ENCODE measurements around the gene PES1. TPM values are rescaled to one million over a fixed set of nuclear protein-coding genes. Genes with fewer than 3 reads are reported as not detected.

The PES1 gene
- total RNA-seq (2016; rRNA removed; fragmentation: Illumina TruSeq; extraction: Trizol) (94.7 and 111 TPM in 2 replicates), polyA plus RNA-seq (2011; rRNA removed) (65.1 and 70.0 TPM in 2 replicates), polyA minus RNA-seq (2011; rRNA and poly(A)+ RNA removed; ENCODE audit: low replicate concordance) (210 and 241 TPM in 2 replicates), Bru-seq, nascent RNA (percentile 66 among the genes with signal in this experiment), BruChase-seq, experiment 1, labeled RNA remaining after a 6-hour chase (percentile 82 among the genes with signal in this experiment), BruChase-seq, experiment 2, labeled RNA remaining after a 2-hour chase (percentile 71 among the genes with signal in this experiment)
- 23.4 and 23.7 TPM in 2 replicates for total RNA-seq (2016; cell fraction: cytosol; rRNA removed; fragmentation: Illumina TruSeq; extraction: Trizol; ENCODE audit: low read depth)
- total RNA-seq (2016; cell fraction: insoluble cytoplasmic fraction; rRNA removed; fragmentation: Illumina TruSeq; extraction: Trizol): 106 and 120 TPM in 2 replicates
- total RNA-seq (2016; cell fraction: membrane; rRNA removed; fragmentation: Illumina TruSeq; extraction: Trizol): 37.9 and 40.4 TPM in 2 replicates
- total RNA-seq (2016; cell fraction: nucleus; rRNA removed; fragmentation: Illumina TruSeq; extraction: Trizol): 46.0 and 52.0 TPM in 2 replicates
- polyA plus RNA-seq (2011; cell fraction: cytosol; rRNA removed): 60.6 and 70.4 TPM in 2 replicates
- 79.4 and 94.0 TPM in 2 replicates for polyA plus RNA-seq (2011; cell fraction: nucleus; rRNA removed)
- 40.1 and 42.9 TPM in 2 replicates for polyA plus RNA-seq (2012)
- polyA plus RNA-seq (2016; cell fraction: cytosol; fragmentation: Illumina TruSeq; extraction: Trizol; ENCODE audit: low read depth): 14.6 and 17.1 TPM in 2 replicates
- polyA plus RNA-seq (2016; cell fraction: insoluble cytoplasmic fraction; fragmentation: Illumina TruSeq; extraction: Trizol; ENCODE audit: low read depth): 110 and 112 TPM in 2 replicates
- polyA plus RNA-seq (2016; cell fraction: membrane; fragmentation: Illumina TruSeq; extraction: Trizol; ENCODE audit: low read depth): 26.4 and 29.2 TPM in 2 replicates
- polyA plus RNA-seq (2016; cell fraction: nucleus; fragmentation: Illumina TruSeq; extraction: Trizol; ENCODE audit: insufficient read depth, low read depth): 76.3 and 79.7 TPM in 2 replicates
- polyA minus RNA-seq (2011; cell fraction: cytosol; rRNA and poly(A)+ RNA removed): 36.6 and 46.5 TPM in 2 replicates
- 50.9 and 67.1 TPM in 2 replicates for polyA minus RNA-seq (2011; cell fraction: nucleus; rRNA and poly(A)+ RNA removed)
- long read RNA-seq, experiment 1, transcript PES1-202 (15 exons, 2,295 nt): major isoform, 12 of 16 reads
- long read RNA-seq, experiment 1, partial matches to known transcripts: 3 of 16 reads
- long read RNA-seq, experiment 1, other reads (novel, unspliced or antisense): 1 of 16 reads
- long read RNA-seq, experiment 2, transcript PES1-202 (15 exons, 2,295 nt): minor isoform, 10 of 196 reads
- long read RNA-seq, experiment 2, transcript PES1-212 (2 exons, 1,732 nt): major isoform, 33 of 196 reads
- long read RNA-seq, experiment 2, partial matches to known transcripts: 126 of 196 reads
- long read RNA-seq, experiment 2, other reads (novel, unspliced or antisense): 24 of 196 reads

DNA sequence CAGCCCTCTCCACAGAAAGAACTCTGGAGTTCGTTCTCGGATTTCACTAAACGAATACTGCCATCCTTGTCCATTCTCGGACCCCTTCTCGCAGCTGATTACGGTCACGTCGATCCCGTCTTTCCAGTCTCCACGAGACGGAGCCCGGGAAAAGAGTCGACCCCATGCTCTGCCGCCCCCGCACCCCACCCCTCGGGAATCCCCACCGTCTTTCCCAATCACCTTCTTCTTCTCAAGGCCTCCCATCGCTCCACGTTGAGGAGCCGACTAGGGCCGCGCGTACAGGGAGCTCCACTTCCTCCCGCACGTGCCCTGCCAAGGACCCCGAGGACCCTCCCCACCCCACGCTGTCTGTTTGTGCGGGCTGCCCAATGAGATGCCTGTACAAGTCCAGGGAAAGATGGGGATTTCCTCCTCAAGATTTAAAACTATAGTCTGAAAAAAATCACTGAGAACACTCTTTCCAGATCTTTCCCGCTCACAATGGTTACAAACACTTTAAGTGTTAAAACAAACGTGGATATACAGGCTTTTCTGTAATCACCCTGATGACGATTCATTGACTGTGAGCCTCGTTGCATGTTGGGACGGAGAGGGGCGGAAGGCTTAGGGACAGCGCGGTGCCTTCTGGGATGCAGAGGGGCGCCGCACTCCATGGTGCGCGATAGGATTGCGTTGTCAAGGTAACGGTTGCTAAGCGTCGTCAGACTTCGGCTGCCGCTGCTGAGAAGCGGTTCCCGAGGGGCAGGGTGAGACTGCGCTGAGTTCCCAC is at the start of gene PES1:
TSS of gene PES1 (minus strand) at position 323 of the 772 bp plus-strand sequence. CDS start at position 246, 77 bp downstream.
- H2AFZ ChIP-seq (ENCODE audit: low read length): peak within 1 kb of the TSS; percentile 35
- peak; percentile 97 for DNase-seq (ENCODE audit: low spot score)
- intact Hi-C loops (cut with micrococcal nuclease; ENCODE audit: unreplicated experiment): loop anchor here (2.0 kb wide), 1 partner anchor 17 kb away; the partner anchor contains the start of gene GAL3ST1
- no TSS peak for BruUV-seq (replicated peaks)
- ChIA-PET CTCF (ENCODE audit: low intra/inter-chr PET ratio, low total read pairs) (no interaction called here), POLR2A (interaction anchor here (1.2 to 1.7 kb wide), 6 partner anchors 15 to 377 kb away, joined by 4 to 10 read pairs (median 5); partner anchors contain the start of genes GAL3ST1, MORC2, TCN2 and TUG1)
- H3K4me1 ChIP-seq (ENCODE audit: insufficient read depth, low read length): peaks cover 26% of the 10 kb centered on the region
- peak within 1 kb of the TSS; percentile 72 to 85 (median 84) for H3K4me3 ChIP-seq (replicated peaks in 1 of 3; ENCODE audit: insufficient read depth in 1 of 3, low read depth in 2 of 3, low read length in 3 of 3)
- in situ Hi-C loops (cut with HindIII; ENCODE audit: extremely low pct_ligation_motif_present, low pct_unique_long_range_greater_than_20kb): no loop called here
- H3K79me2 ChIP-seq (ENCODE audit: insufficient read depth, low read length): peaks cover 27% of the 10 kb centered on the region
- H3K36me3 ChIP-seq (replicated peaks in 1 of 2; ENCODE audit: control insufficient read depth in 1 of 2, insufficient read depth in 2 of 2, low read length in 2 of 2): peaks cover 23 to 27% of the 10 kb centered on the region in 2 experiments
- peak within 1 kb of the TSS; percentile 85 for H3K4me2 ChIP-seq (ENCODE audit: low read depth, low read length)
- H3K27me3 ChIP-seq (ENCODE audit: control insufficient read depth in 1 of 2, insufficient read depth in 2 of 2, low read length in 2 of 2): peaks cover 1 to 6% of the 10 kb centered on the region in 2 experiments; a peak in 2 of 5 replicates
- no peaks in the 10 kb centered on the region for H3K9me3 ChIP-seq (ENCODE audit: low read length)
- ATAC-seq: peak; percentile 98
- peak; percentile 99 for FAIRE-seq
- no peaks in the 10 kb centered on the region; the same call in 1 of the 2 replicates for H4K20me1 ChIP-seq (ENCODE audit: insufficient read depth, low read length)
- H3K9ac ChIP-seq (ENCODE audit: insufficient read depth, low read depth, low read length): peak within 1 kb of the TSS; percentile 94
- H3K27ac ChIP-seq (ENCODE audit: extremely low read length, insufficient read depth, low read length): peak within 1 kb of the TSS; percentile 86
- 1% methylated on average over 44 of the region's 49 CpGs for WGBS (ENCODE audit: low lambda C conversion rate)
- no peak for TF ChIP-seq ONECUT2 (CRISPR knock-in tag; IDR thresholded peaks at IDR 0.05)
- TF ChIP-seq, protein P1, sequence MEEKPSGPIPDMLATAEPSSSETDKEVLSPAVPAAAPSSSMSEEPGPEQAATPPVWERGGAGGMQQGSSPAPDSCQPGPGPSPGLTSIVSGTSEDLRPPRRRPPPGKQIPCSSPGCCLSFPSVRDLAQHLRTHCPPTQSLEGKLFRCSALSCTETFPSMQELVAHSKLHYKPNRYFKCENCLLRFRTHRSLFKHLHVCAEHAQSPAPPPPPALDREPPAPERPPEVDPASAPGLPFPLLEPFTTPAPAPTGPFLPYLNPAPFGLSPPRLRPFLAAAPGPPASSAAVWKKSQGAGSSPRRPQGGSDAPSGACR (CRISPR knock-in tag; IDR thresholded peaks at IDR 0.05): 0 out of 2 replicates have a peak, but pooled peaks have one; percentile 46
- TF ChIP-seq TCF7L2 (IDR thresholded peaks at IDR 0.05; ENCODE audit: low read depth, low read length): no peak
- TF ChIP-seq ZNF354B (CRISPR knock-in tag; IDR thresholded peaks at IDR 0.05): no peak
- 0 out of 2 replicates have a peak, but pooled peaks have one; percentile 51 for TF ChIP-seq GLI4 (CRISPR knock-in tag; IDR thresholded peaks at IDR 0.05; ENCODE audit: borderline replicate concordance)
- TF ChIP-seq, protein P2, sequence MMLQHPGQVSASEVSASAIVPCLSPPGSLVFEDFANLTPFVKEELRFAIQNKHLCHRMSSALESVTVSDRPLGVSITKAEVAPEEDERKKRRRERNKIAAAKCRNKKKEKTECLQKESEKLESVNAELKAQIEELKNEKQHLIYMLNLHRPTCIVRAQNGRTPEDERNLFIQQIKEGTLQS (CRISPR knock-in tag; IDR thresholded peaks at IDR 0.05): no peak
- TF ChIP-seq, protein P3, sequence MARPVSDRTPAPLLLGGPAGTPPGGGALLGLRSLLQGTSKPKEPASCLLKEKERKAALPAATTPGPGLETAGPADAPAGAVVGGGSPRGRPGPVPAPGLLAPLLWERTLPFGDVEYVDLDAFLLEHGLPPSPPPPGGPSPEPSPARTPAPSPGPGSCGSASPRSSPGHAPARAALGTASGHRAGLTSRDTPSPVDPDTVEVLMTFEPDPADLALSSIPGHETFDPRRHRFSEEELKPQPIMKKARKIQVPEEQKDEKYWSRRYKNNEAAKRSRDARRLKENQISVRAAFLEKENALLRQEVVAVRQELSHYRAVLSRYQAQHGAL (CRISPR knock-in tag; IDR thresholded peaks at IDR 0.05; ENCODE audit: not compliant biosample characterization): no peak
- no peak for TF ChIP-seq ARNT (IDR thresholded peaks at IDR 0.05)
- TF ChIP-seq PRPF4 (IDR thresholded peaks at IDR 0.05; ENCODE audit: low read depth, low read length, poor library complexity, severe bottlenecking): no peak
- TF ChIP-seq, protein P4, sequence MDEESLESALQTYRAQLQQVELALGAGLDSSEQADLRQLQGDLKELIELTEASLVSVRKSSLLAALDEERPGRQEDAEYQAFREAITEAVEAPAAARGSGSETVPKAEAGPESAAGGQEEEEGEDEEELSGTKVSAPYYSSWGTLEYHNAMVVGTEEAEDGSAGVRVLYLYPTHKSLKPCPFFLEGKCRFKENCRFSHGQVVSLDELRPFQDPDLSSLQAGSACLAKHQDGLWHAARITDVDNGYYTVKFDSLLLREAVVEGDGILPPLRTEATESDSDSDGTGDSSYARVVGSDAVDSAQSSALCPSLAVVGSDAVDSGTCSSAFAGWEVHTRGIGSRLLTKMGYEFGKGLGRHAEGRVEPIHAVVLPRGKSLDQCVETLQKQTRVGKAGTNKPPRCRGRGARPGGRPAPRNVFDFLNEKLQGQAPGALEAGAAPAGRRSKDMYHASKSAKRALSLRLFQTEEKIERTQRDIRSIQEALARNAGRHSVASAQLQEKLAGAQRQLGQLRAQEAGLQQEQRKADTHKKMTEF (CRISPR knock-in tag; IDR thresholded peaks at IDR 0.05): peak; percentile 66
- TF ChIP-seq ZNF614 (CRISPR knock-in tag; IDR thresholded peaks at IDR 0.05; ENCODE audit: borderline replicate concordance): no peak; the same call in 1 of the 2 replicates
- no peak for TF ChIP-seq MBD4 (IDR thresholded peaks at IDR 0.05; ENCODE audit: borderline replicate concordance, low read length)

All from HepG2 (cell line).